HCT116 (cell line): ENCODE data around the gene PRMT1. TPM values are rescaled to one million over a fixed set of nuclear protein-coding genes. Genes with fewer than 3 reads are reported as not detected.

Experiments
- ATAC-seq: fragments of 200-7000 bp; cut with Tn5 transposase; 2 replicates; pipeline ENCODE4 v1.9.1; 2020; ENCODE audit warnings: mild to moderate bottlenecking, moderate library complexity
- BruUV-seq: library from RNA; stranded (reverse); fragments of 400-500 nt; replicated peaks from 2 replicates; lab custom pipeline; 2021; lab: Mats Ljungman, UMichigan
- CTCF ChIA-PET: fragments of 300-600 bp; sonication (Branson Sonifier 250); formaldehyde crosslinking; loops from one replicate; lab custom pipeline; 2021; ENCODE audit warnings: antibody characterized with exemption; lab: Charles Lee
- POLR2A ChIA-PET: fragments of 300-600, 350-600 bp; sonication (Branson Sonifier 250); formaldehyde crosslinking; loops from one replicate; lab custom pipeline; 2021; ENCODE audit warnings: antibody characterized with exemption; lab: Charles Lee
- RAD21 ChIA-PET, 2 experiments: fragments of 300-600 bp; sonication (Branson Sonifier 250); formaldehyde crosslinking; loops; one replicate each; lab custom pipeline; 2023; ENCODE audit warnings: low total read pairs in 2 of 2; ENCODE audit not compliant: uncharacterized antibody in 2 of 2, unreplicated experiment in 2 of 2, low non-redundant PET in 1 of 2; lab: Charles Lee
- DNase-seq: peaks from one replicate; pipeline ENCODE4 v3.0.0-alpha.2; 2010; ENCODE audit warnings: low read depth, low spot score
- H2AFZ ChIP-seq: fragments of 200-600 bp; shearing (Covaris generic), sonication (generic); 2 replicates; pipeline ENCODE4 v1.6.1; 2017; ENCODE audit warnings: low read depth, mixed run types, mixed read lengths, antibody characterized with exemption, low read length; ENCODE audit not compliant: poor library complexity, severe bottlenecking
- H3K27ac ChIP-seq: 2 replicates; pipeline ENCODE4 v1.5.1; 2012; ENCODE audit warnings: low read depth, low read length
- H3K27me3 ChIP-seq: fragments of 200-600 bp; sonication (generic); 2 replicates; pipeline ENCODE4 v1.6.1; 2016; ENCODE audit warnings: mixed run types, low read length, mixed read lengths; ENCODE audit not compliant: insufficient read depth
- H3K36me3 ChIP-seq, 2 experiments: fragments of 200-500 bp in 1 of 2; fragments of 200-600 bp in 1 of 2; sonication (Bioruptor generic) in 1 of 2; sonication (generic) in 1 of 2; 2 replicates each; pipeline versions ENCODE4 v1.5.1 to v1.6.1; 2014 to 2016; ENCODE audit warnings: low read length in 2 of 2, inconsistent platforms in 1 of 2, mixed read lengths in 1 of 2, mixed run types in 1 of 2; ENCODE audit not compliant: insufficient read depth in 2 of 2, control insufficient read depth in 1 of 2
- H3K4me1 ChIP-seq, 2 experiments: fragments of 200-600 bp in 1 of 2; sonication (generic) in 1 of 2; 2 replicates each; pipeline versions ENCODE4 v1.5.1 to v1.6.1; 2012 to 2017; ENCODE audit warnings: low read length in 2 of 2, inconsistent platforms in 1 of 2, mild to moderate bottlenecking in 1 of 2, mixed read lengths in 1 of 2, mixed run types in 1 of 2, moderate library complexity in 1 of 2; ENCODE audit not compliant: insufficient read depth in 2 of 2, control insufficient read depth in 1 of 2
- H3K4me2 ChIP-seq: fragments of 200-600 bp; sonication (generic); 2 replicates; pipeline ENCODE4 v1.6.1; 2017; ENCODE audit warnings: mixed run types, low read length, mixed read lengths
- H3K4me3 ChIP-seq, 2 experiments: fragments of 200-600 bp in 1 of 2; sonication (generic) in 1 of 2; replicated peaks in 1 of 2; 2 replicates each; pipeline ENCODE4 v1.5.1; 2011 to 2016; ENCODE audit warnings: low read length in 2 of 2, control low read depth in 1 of 2, low read depth in 1 of 2, mild to moderate bottlenecking in 1 of 2, mixed read lengths in 1 of 2, mixed run types in 1 of 2
- H3K79me2 ChIP-seq: fragments of 200-600 bp; sonication (generic); 2 replicates; pipeline ENCODE4 v1.6.1; 2017; ENCODE audit warnings: mild to moderate bottlenecking, mixed run types, low read length, moderate library complexity, mixed read lengths; ENCODE audit not compliant: insufficient read depth
- H3K9ac ChIP-seq: fragments of 200-600 bp; sonication (generic); 2 replicates; pipeline ENCODE4 v1.6.1; 2016; ENCODE audit warnings: low read length, mixed read lengths
- H3K9me2 ChIP-seq: fragments of 200-600 bp; sonication (generic), shearing (Covaris generic); 2 replicates; pipeline ENCODE4 v1.6.1; 2017; ENCODE audit warnings: mixed run types, mild to moderate bottlenecking, moderate library complexity; ENCODE audit not compliant: insufficient read depth
- H3K9me3 ChIP-seq, 2 experiments: fragments of 200-500 bp in 1 of 2; fragments of 200-600 bp in 1 of 2; sonication (Bioruptor generic) in 1 of 2; sonication (generic) in 1 of 2; 2 replicates each; pipeline ENCODE4 v1.6.1; 2014 to 2017; ENCODE audit warnings: low read length in 2 of 2, mixed read lengths in 2 of 2, inconsistent platforms in 1 of 2, low read depth in 1 of 2, mild to moderate bottlenecking in 1 of 2, mixed run types in 1 of 2, moderate library complexity in 1 of 2; ENCODE audit not compliant: control insufficient read depth in 1 of 2, insufficient read depth in 1 of 2
- H4K20me1 ChIP-seq: fragments of 200-600 bp; sonication (generic), shearing (Covaris generic); 2 replicates; pipeline ENCODE4 v1.6.1; 2017; ENCODE audit warnings: mixed run types, mild to moderate bottlenecking, moderate library complexity; ENCODE audit not compliant: insufficient read depth
- ELF1 ChIP-seq: IDR thresholded peaks from 2 replicates; pipeline ENCODE4 v1.6.1; 2012; ENCODE audit warnings: low read depth, borderline replicate concordance
- EZH2phosphoT487 ChIP-seq: fragments of 200-600 bp; IDR thresholded peaks from 2 replicates; pipeline ENCODE4 v1.6.1; 2018; ENCODE audit warnings: antibody characterized with exemption, borderline replicate concordance
- JUND ChIP-seq: IDR thresholded peaks from 2 replicates; pipeline ENCODE4 v1.6.1; 2012
- POLR2AphosphoS5 ChIP-seq: IDR thresholded peaks from 2 replicates; pipeline ENCODE4 v1.6.1; 2011; ENCODE audit warnings: mild to moderate bottlenecking, low read depth, low read length, moderate library complexity
- RAD21 ChIP-seq: IDR thresholded peaks from 2 replicates; pipeline ENCODE4 v1.6.1; 2012; ENCODE audit warnings: low read depth, mild to moderate bottlenecking
- SIN3A ChIP-seq: IDR thresholded peaks from 2 replicates; pipeline ENCODE4 v1.6.1; 2012; ENCODE audit warnings: low read depth
- SP1 ChIP-seq: IDR thresholded peaks from 2 replicates; pipeline ENCODE4 v1.6.1; 2012; ENCODE audit warnings: low read depth
- TCF7L2 ChIP-seq: IDR thresholded peaks from 2 replicates; pipeline ENCODE4 v1.7.0; 2011; ENCODE audit warnings: borderline replicate concordance, inconsistent platforms; ENCODE audit not compliant: insufficient read depth, insufficient read length; ENCODE audit errors: extremely low read depth
- YY1 ChIP-seq: IDR thresholded peaks from 2 replicates; pipeline ENCODE4 v1.6.1; 2011; ENCODE audit warnings: low read length, low read depth, moderate library complexity, mild to moderate bottlenecking; ENCODE audit not compliant: insufficient replicate concordance; ENCODE audit errors: extremely low read depth
- ZFX ChIP-seq: fragments of 450-650 bp; IDR thresholded peaks from 2 replicates; pipeline ENCODE4 v1.6.1; 2017
- intact Hi-C: fragments of 100-400 bp; cut with micrococcal nuclease; formaldehyde crosslinking; loops from 2 replicates; pipeline ENCODE4 v1.10.0; 2022
- total RNA-seq: library from RNA; stranded (reverse); gene quantifications from one replicate; pipeline ENCODE4 v1.2.1, GENCODE V29; 2021; ENCODE audit not compliant: unreplicated experiment
- TF ChIP-seq, protein P1 (sequence below): IDR thresholded peaks from 2 replicates; pipeline ENCODE4 v1.6.1; 2012; ENCODE audit warnings: low read depth
- TF ChIP-seq, protein P2 (sequence below), 3 experiments: fragments of 200-600 bp in 1 of 3; sonication (generic) in 1 of 3; IDR thresholded peaks in 2 of 3; conservative IDR thresholded peaks in 1 of 3; 2 replicates each; pipeline ENCODE4 v1.5.1; 2012 to 2017; ENCODE audit warnings: low read depth in 2 of 3, low read length in 2 of 3, antibody characterized with exemption in 1 of 3, borderline replicate concordance in 1 of 3, control low read depth in 1 of 3, mild to moderate bottlenecking in 1 of 3, mixed read lengths in 1 of 3, mixed run types in 1 of 3, moderate library complexity in 1 of 3; ENCODE audit not compliant: insufficient read depth in 1 of 3
- TF ChIP-seq, protein P3 (sequence below): IDR thresholded peaks from 2 replicates; pipeline ENCODE4 v1.6.1; 2011; ENCODE audit warnings: mild to moderate bottlenecking, low read length, moderate library complexity; ENCODE audit not compliant: insufficient replicate concordance; ENCODE audit errors: extremely low read depth

The PRMT1 gene
- total RNA-seq, 1 experiment from 2014 or later, result 428 TPM

DNA sequence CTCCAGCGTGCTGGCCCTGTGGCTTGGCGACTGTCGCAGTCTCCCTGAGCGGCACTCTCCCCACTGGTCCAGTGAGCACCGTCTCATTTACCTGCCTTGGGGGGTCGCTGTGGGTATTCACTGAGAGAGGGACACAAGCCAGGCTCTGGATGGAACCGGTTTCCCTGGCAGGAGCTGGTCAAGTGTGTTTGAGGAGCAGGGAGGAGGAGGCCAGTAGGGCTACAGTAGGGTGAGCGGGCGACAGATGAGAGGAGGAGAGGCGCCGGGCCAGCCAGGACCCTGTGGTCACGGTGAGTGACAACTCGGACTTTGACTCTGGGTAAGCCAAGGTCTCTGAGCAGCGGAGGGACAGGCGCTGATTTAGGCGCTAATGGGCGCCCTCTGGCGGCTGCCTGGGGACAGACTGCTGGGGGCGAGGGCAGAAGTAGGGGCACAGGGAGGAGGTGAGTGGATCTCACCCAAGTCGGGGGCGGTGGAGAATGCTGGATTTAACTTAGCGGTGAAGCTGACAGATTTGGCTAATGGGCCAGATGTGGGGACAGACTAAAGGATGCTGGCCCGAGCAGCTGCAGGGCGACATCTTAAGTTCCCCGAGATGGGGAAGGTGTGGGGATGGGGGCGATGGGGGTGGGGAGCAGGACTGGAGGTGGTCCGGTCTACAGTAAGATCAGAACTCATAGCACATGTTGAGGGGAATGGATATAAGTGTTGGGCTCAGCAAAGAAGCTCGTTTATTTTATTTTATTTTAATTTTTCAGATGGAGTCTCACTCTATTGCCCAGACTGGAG lies 4.7 kb upstream of the PRMT1 start (continued):
- peak; percentile 45 for TF ChIP-seq YY1
- TF ChIP-seq JUND, result no peak
- TF ChIP-seq TCF7L2, result no peak
- peak; percentile 74 for TF ChIP-seq RAD21

DNA sequence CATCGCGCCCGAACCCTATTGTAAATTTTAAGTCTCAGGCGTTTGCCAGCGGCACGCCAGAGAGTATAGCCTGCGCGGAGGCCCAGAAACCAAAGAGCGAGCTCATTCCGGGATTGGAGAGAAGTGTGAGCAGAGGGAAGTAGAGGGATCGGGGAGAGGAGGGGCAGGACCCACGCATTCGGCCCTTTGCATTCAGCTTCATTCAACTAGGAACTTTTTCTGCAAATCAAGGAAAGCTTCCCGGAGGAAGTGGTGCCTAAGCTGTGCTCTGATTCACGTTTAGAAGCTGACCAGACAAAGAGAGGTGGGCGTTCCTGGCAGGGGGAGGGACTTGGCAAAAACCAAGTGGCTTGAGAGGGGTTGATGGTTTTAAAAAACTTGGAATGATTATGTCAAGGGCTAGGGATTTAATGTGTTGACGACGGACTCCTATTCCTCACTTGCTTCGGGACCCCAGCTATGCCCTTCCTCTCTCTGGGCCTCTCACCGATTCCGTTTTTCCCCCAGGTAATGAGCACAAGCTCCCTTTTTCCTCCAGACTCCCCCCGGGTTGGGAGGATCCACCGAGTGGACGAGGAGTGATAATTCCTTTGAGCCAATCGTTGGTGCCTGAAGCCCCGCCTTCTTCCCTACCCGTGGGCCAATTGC lies 811 bp upstream of the PRMT1 start:
- BruUV-seq, result TSS peak; percentile 100
- Histone ChIP-seq H3K4me1 (peaks cover 36 to 53% of the 10 kb centered on the region in 2 experiments), H3K79me2 (peaks cover 42% of the 10 kb centered on the region), H3K9me2 (no peaks in the 10 kb centered on the region), H3K27me3 (no peaks in the 10 kb centered on the region), H4K20me1 (peaks cover 19% of the 10 kb centered on the region; the same call in 1 of the 2 replicates), H3K9me3 (no peaks in the 10 kb centered on the region), H3K4me3 (peak overlapping the region; percentile 55 to 93), H3K36me3 (peaks cover 2 to 9% of the 10 kb centered on the region in 2 experiments; a peak in 2 of 4 replicates), H3K4me2 (peak overlapping the region; percentile 98), H3K9ac (peak overlapping the region; percentile 99), H3K27ac (peak overlapping the region; percentile 95), H2AFZ (peak overlapping the region; percentile 27)
- ChIA-PET POLR2A (interaction anchor here (0.7 to 4.3 kb wide), 23 partner anchors 11 to 683 kb away, joined by 3 to 92 read pairs (median 4); partner anchors contain the start of genes ALDH16A1, AP2A1, ATF5 and BCL2L12), RAD21 (interaction anchor here in 1 of 2 experiments (0.5 to 1.3 kb wide), 3 partner anchors 36 to 683 kb away, joined by 3 to 6 read pairs (median 5); partner anchors contain the start of genes PRR12, RRAS and RUVBL2), CTCF (interaction anchor here (0.9 to 3.4 kb wide), 10 partner anchors 10 to 130 kb away, joined by 3 to 19 read pairs (median 3); partner anchors contain the start of genes BCL2L12, IRF3, NOSIP and PRR12)
- ATAC-seq (peak; percentile 37), DNase-seq (peak; percentile 97)
- intact Hi-C loops, result loop anchor here (1.0 to 5.0 kb wide), 4 partner anchors 36 to 173 kb away; partner anchors contain the start of genes PRR12 and RRAS
- TF ChIP-seq EZH2phosphoT487 (no peak), POLR2AphosphoS5 (peak; percentile 98), SIN3A (peak; percentile 27), JUND (peak; percentile 83), SP1 (no peak; the same call in 1 of the 2 replicates), ELF1 (no peak), YY1 (peak; percentile 4), ZFX (peak; percentile 17; the same call in 1 of the 2 replicates)
- TF ChIP-seq, protein P1, sequence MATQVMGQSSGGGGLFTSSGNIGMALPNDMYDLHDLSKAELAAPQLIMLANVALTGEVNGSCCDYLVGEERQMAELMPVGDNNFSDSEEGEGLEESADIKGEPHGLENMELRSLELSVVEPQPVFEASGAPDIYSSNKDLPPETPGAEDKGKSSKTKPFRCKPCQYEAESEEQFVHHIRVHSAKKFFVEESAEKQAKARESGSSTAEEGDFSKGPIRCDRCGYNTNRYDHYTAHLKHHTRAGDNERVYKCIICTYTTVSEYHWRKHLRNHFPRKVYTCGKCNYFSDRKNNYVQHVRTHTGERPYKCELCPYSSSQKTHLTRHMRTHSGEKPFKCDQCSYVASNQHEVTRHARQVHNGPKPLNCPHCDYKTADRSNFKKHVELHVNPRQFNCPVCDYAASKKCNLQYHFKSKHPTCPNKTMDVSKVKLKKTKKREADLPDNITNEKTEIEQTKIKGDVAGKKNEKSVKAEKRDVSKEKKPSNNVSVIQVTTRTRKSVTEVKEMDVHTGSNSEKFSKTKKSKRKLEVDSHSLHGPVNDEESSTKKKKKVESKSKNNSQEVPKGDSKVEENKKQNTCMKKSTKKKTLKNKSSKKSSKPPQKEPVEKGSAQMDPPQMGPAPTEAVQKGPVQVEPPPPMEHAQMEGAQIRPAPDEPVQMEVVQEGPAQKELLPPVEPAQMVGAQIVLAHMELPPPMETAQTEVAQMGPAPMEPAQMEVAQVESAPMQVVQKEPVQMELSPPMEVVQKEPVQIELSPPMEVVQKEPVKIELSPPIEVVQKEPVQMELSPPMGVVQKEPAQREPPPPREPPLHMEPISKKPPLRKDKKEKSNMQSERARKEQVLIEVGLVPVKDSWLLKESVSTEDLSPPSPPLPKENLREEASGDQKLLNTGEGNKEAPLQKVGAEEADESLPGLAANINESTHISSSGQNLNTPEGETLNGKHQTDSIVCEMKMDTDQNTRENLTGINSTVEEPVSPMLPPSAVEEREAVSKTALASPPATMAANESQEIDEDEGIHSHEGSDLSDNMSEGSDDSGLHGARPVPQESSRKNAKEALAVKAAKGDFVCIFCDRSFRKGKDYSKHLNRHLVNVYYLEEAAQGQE, result no peak
- TF ChIP-seq, protein P2, sequence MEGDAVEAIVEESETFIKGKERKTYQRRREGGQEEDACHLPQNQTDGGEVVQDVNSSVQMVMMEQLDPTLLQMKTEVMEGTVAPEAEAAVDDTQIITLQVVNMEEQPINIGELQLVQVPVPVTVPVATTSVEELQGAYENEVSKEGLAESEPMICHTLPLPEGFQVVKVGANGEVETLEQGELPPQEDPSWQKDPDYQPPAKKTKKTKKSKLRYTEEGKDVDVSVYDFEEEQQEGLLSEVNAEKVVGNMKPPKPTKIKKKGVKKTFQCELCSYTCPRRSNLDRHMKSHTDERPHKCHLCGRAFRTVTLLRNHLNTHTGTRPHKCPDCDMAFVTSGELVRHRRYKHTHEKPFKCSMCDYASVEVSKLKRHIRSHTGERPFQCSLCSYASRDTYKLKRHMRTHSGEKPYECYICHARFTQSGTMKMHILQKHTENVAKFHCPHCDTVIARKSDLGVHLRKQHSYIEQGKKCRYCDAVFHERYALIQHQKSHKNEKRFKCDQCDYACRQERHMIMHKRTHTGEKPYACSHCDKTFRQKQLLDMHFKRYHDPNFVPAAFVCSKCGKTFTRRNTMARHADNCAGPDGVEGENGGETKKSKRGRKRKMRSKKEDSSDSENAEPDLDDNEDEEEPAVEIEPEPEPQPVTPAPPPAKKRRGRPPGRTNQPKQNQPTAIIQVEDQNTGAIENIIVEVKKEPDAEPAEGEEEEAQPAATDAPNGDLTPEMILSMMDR (IDR thresholded peaks at IDR 0.05 in 2 of 3, conservative IDR thresholded peaks at IDR 0.05 in 1 of 3; ENCODE audit: borderline replicate concordance in 1 of 3, insufficient read depth in 1 of 3, low read depth in 2 of 3, low read length in 2 of 3), result no peak
- TF ChIP-seq, protein P3, sequence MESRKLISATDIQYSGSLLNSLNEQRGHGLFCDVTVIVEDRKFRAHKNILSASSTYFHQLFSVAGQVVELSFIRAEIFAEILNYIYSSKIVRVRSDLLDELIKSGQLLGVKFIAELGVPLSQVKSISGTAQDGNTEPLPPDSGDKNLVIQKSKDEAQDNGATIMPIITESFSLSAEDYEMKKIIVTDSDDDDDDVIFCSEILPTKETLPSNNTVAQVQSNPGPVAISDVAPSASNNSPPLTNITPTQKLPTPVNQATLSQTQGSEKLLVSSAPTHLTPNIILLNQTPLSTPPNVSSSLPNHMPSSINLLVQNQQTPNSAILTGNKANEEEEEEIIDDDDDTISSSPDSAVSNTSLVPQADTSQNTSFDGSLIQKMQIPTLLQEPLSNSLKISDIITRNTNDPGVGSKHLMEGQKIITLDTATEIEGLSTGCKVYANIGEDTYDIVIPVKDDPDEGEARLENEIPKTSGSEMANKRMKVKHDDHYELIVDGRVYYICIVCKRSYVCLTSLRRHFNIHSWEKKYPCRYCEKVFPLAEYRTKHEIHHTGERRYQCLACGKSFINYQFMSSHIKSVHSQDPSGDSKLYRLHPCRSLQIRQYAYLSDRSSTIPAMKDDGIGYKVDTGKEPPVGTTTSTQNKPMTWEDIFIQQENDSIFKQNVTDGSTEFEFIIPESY, result no peak
